Peyer's patch (tissue), 4 donors: ENCODE results near the gene PRR7. TPM values are rescaled to one million over a fixed set of nuclear protein-coding genes. Genes with fewer than 3 reads are reported as not detected.

Experiments used
- DNase-seq, 3 donors: peaks; one replicate each; pipeline ENCODE4 v3.0.0-alpha.2; 2017 to 2019
- H3K27ac ChIP-seq, 4 donors: fragments of 200-600 bp; sonication (generic); one replicate each; pipeline ENCODE4 v1.5.1; 2016 to 2019
- H3K27me3 ChIP-seq, 2 donors: fragments of 200-600 bp; sonication (generic); one replicate each; pipeline ENCODE4 v1.5.1; 2019
- H3K36me3 ChIP-seq, 3 donors: fragments of 200-600 bp; sonication (generic); one replicate each; pipeline ENCODE4 v1.5.1; 2016 to 2019
- H3K4me1 ChIP-seq, 4 donors: fragments of 200-600 bp; sonication (generic); one replicate each; pipeline ENCODE4 v1.5.1; 2016 to 2019
- H3K4me3 ChIP-seq, 4 donors: fragments of 200-600 bp; sonication (generic); 1 replicate in 3 of 4; 2 replicates in 1 of 4; pipeline ENCODE4 v1.5.1; 2016 to 2019; ENCODE audit warnings: mild to moderate bottlenecking in 1 of 4
- H3K9me3 ChIP-seq, 4 donors: fragments of 200-600 bp; sonication (generic); one replicate each; pipeline ENCODE4 v1.5.1; 2016 to 2019; ENCODE audit warnings: mild to moderate bottlenecking in 1 of 4
- POLR2A ChIP-seq, 2 donors: fragments of 450-650 bp; IDR thresholded peaks; one replicate each; pipeline ENCODE4 v1.5.1; 2017; ENCODE audit warnings: antibody characterized with exemption in 2 of 2, mild to moderate bottlenecking in 2 of 2, moderate library complexity in 2 of 2
- total RNA-seq, 4 donors: library from RNA; depleted of rRNA; stranded (reverse); fragments of >200 nt; gene quantifications; one replicate each; pipeline ENCODE4 v1.1.0, GENCODE V29; 2016
- TF ChIP-seq, protein P1 (sequence below), 6 experiments: fragments of 450-650 bp in 4 of 6; fragments of 200-600 bp in 2 of 6; sonication (generic) in 1 of 6; IDR thresholded peaks; one replicate each; pipeline ENCODE4 v1.5.1; 2017 to 2019; ENCODE audit warnings: antibody characterized with exemption in 6 of 6, mild to moderate bottlenecking in 3 of 6, moderate library complexity in 1 of 6

PRR7 gene
- total RNA-seq, 4 donors from 2014 or later: 0.70 to 2.2 (median 1.9) TPM; not detected in 1

DNA sequence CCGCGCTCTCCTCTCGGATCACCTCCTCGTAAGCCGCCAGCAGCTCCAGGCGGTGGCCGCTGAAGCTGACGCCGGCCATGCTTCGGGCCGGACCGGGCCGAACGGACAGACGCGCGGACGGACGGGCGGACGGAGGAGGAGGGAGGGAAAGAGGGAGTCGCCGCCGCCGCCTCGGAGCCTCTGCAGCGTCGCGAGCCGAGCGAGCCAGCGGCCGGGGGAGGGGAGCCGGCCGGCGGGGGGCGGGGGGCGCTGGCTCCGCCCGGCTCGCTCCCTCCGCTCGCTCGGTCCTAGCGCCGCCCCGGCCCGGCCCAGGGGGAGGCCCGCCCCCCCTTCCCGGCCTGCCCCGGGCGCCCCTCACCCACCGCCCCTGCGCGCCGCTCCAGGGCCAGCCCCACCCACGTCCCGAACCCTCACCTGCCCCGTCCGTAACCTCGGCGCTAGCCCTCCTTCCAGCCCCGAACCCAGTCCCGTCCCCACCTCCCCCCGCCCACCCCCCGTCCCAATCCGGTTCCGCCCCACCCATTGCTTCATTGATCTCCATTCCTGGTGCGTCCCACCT, 26.9 kb downstream of the PRR7 start, which contains the start of gene DBN1:
Gene DBN1, minus strand, starts transcription at position 192 of the 559 bp plus-strand sequence. Its CDS starts 113 bp downstream, at position 79.
- no peaks in the 10 kb centered on the region for H3K36me3 ChIP-seq
- DNase-seq: no peak
- H3K4me3 ChIP-seq: peak within 1 kb of the TSS; percentile 55 to 71 (median 70)
- TF ChIP-seq POLR2A (IDR thresholded peaks at IDR 0.05): no peak
- TF ChIP-seq, protein P1, sequence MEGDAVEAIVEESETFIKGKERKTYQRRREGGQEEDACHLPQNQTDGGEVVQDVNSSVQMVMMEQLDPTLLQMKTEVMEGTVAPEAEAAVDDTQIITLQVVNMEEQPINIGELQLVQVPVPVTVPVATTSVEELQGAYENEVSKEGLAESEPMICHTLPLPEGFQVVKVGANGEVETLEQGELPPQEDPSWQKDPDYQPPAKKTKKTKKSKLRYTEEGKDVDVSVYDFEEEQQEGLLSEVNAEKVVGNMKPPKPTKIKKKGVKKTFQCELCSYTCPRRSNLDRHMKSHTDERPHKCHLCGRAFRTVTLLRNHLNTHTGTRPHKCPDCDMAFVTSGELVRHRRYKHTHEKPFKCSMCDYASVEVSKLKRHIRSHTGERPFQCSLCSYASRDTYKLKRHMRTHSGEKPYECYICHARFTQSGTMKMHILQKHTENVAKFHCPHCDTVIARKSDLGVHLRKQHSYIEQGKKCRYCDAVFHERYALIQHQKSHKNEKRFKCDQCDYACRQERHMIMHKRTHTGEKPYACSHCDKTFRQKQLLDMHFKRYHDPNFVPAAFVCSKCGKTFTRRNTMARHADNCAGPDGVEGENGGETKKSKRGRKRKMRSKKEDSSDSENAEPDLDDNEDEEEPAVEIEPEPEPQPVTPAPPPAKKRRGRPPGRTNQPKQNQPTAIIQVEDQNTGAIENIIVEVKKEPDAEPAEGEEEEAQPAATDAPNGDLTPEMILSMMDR (IDR thresholded peaks at IDR 0.05): no peak
- no peaks in the 10 kb centered on the region for H3K27me3 ChIP-seq
- peaks cover 0 to 33% (median 10%) of the 10 kb centered on the region in 4 donors for H3K4me1 ChIP-seq
- peak within 1 kb of the TSS; percentile 57 to 85 (median 70) for H3K27ac ChIP-seq
- H3K9me3 ChIP-seq: no peaks in the 10 kb centered on the region

DNA sequence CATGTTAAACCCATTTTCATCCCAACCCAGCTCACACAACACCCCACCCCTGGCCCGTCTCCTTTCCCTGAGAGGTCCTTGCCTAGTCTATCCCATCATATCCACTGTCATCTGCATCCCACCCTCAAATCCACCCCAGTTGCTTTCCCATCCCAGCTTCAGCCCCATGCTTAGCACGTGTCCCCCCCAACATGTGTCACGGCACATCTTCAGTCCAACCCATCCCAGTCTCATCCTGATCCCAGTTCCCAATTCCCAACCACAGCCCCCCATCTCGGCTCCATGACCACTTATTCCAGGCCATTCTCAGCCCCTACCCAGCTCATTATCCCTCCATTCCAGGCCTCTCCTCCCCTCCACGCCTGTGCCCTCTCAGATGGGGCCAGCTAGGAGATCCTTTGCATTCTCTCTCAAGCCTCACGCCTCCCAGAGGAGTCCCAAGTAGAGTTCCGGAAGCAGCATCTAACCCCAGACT, 27.4 kb downstream of the PRR7 start:
- H3K4me1 ChIP-seq: peaks cover 0 to 39% (median 10%) of the 10 kb centered on the region in 4 donors
- no peaks in the 10 kb centered on the region for H3K9me3 ChIP-seq
- peak overlapping the region in 2 of 4 donors; percentile 70 to 71 for H3K4me3 ChIP-seq
- H3K27ac ChIP-seq: peak overlapping the region in 3 of 4 donors; percentile 62 to 85 (median 77)
- H3K36me3 ChIP-seq: no peaks in the 10 kb centered on the region
- H3K27me3 ChIP-seq: no peaks in the 10 kb centered on the region
- TF ChIP-seq, protein P1 (IDR thresholded peaks at IDR 0.05): no peak
- no peak for TF ChIP-seq POLR2A (IDR thresholded peaks at IDR 0.05)
- no peak for DNase-seq

DNA sequence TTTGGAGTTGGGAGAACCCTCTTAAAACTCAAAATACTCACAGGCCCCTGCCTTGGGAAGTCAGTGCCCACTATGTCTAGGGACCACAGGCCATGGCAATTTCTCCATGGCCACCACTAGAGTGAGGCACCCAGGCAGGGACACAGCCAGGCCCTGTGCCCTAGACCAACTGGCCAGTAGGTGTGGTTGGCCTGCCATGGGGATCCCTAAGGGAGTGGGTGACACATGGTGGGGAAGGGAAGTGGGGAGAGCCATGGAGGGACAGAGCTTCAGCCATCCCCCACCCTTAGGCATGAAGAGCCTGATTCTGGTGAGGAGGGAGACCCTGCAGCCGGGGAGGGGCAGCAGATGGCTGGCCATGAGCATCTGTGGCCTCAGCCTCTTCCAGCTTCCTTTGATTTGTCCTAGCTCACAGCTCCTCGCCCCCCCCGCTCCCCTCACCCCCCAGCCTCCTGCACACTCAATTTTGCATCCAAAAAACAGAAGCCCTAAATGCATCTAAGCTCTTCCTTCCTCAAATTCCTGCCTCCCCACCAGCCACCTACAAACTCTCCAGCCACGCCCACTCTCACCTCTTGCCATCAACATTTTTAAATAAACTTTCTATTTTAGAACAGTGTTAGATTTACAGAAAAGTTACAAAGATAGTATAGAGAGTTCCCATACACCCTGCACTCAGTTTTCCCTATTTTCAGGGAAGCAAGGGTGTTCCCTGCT, 28.4 kb downstream of the PRR7 start:
- peaks cover 0 to 48% (median 10%) of the 10 kb centered on the region in 4 donors for H3K4me1 ChIP-seq
- no peaks in the 10 kb centered on the region for H3K27me3 ChIP-seq
- TF ChIP-seq POLR2A (IDR thresholded peaks at IDR 0.05): no peak
- TF ChIP-seq, protein P1 (IDR thresholded peaks at IDR 0.05): no peak
- peak overlapping the region in 1 of 4 donors; percentile 85 for H3K27ac ChIP-seq
- H3K9me3 ChIP-seq: no peaks in the 10 kb centered on the region
- H3K36me3 ChIP-seq: no peaks in the 10 kb centered on the region
- no peak for DNase-seq
- no peak overlapping the region for H3K4me3 ChIP-seq

DNA sequence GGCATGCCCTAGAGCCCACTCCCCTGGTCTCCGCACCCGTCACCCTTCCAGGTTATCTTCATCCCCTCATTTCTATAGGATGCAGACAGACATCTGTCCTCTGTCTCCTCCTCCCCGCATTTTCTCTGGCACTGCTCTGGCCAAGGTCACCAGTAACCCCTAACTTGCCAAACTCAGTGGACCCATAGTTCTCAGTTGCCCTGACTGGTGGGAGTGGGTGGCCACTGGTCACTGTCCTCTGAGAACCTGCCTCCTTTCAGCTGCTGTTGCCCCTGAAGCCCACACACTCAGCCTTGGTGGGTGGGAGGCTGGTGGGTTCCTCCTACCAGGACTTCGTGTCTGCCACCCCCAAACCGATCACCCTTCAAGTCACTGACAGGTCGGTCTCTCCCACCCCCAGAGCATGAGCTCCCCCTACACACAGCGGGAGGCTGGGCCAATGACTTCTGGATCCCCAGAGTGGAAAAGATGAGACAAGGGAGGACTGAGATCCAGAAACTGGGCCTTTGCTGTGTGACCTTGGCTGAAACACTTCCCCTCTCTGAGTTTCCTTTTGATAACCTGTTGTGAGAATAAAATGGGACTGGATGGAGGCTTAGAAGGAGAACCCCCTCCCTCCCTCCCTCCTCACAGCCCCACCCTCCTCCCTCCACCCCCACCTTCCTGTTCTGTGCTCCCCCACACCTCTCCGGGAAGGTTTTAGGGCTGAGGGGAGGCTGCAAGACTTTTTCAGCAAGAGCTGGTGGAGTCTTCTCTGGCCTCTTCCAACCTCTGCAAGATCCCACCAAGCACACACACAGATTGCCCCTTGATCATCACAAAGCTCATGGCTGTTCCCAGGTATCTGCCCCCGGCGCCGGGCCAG, 29.2 kb downstream of the PRR7 start:
- Histone ChIP-seq H3K27me3 (no peaks in the 10 kb centered on the region), H3K36me3 (no peaks in the 10 kb centered on the region), H3K9me3 (no peaks in the 10 kb centered on the region), H3K4me1 (peaks cover 0 to 49% (median 10%) of the 10 kb centered on the region in 4 donors), H3K27ac (no peak overlapping the region), H3K4me3 (no peak overlapping the region)
- DNase-seq: no peak
- no peak for TF ChIP-seq POLR2A (IDR thresholded peaks at IDR 0.05)
- TF ChIP-seq, protein P1 (IDR thresholded peaks at IDR 0.05): no peak

DNA sequence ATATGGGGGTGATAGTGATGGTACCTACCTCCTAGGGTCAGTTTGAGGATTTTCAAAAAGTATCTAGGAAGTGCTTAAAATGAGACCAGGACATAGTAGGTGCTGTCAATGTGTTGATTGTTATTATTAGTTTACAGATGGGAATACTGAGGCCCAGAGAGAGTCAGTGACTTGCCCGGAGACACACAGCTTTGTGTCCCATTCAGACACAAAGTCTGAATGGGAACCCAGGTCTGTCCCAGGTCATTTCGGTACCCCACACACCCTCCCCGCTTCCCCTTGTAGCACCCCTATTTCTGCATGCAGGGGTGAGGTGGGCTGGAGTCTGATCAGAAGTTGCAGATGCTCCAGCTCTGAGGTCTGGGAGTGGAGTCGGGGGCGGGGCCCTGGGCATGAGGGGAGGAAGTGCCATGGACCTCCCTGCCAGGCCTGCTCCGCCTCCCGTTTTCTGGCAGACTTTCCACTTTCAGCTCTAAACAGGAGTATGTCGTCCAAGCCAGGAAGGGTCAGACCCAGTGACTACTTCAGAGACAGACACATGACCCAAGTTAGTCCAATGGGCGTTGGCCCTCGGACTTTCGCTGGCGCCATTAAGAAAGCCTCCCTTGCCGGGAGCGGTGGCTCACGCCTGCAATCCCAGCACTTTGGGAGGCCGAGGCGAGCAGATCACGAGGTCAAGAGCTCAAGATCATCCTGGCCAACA, 30.1 kb downstream of the PRR7 start:
- H3K36me3 ChIP-seq: no peaks in the 10 kb centered on the region
- peak overlapping the region in 2 of 4 donors; percentile 35 to 71 for H3K27ac ChIP-seq
- no peaks in the 10 kb centered on the region for H3K9me3 ChIP-seq
- H3K27me3 ChIP-seq: no peaks in the 10 kb centered on the region
- peaks cover 0 to 43% (median 10%) of the 10 kb centered on the region in 4 donors for H3K4me1 ChIP-seq
- no peak for DNase-seq
- TF ChIP-seq, protein P1 (IDR thresholded peaks at IDR 0.05): no peak
- no peak for TF ChIP-seq POLR2A (IDR thresholded peaks at IDR 0.05)
- H3K4me3 ChIP-seq: no peak overlapping the region
